SK-N-SH (cell line): ENCODE results near the gene PDE9A.

ENCODE experiments used
- CTCF ChIP-seq: fragments of 200-600 bp; sonication (generic); IDR thresholded peaks from 2 replicates; pipeline ENCODE4 v1.6.1; 2017; ENCODE audit warnings: antibody characterized with exemption, mild to moderate bottlenecking, moderate library complexity
- EZH2phosphoT487 ChIP-seq: fragments of 200-600 bp; sonication (generic); IDR thresholded peaks from 2 replicates; pipeline ENCODE4 v1.6.1; 2017; ENCODE audit warnings: low read depth, mixed run types, mild to moderate bottlenecking, antibody characterized with exemption, moderate library complexity, borderline replicate concordance
- TCF12 ChIP-seq: IDR thresholded peaks from 2 replicates; pipeline ENCODE4 v1.4.0; 2012
- USF1 ChIP-seq: IDR thresholded peaks from 2 replicates; pipeline ENCODE4 v1.4.0; 2012; ENCODE audit warnings: low read depth, borderline replicate concordance
- YY1 ChIP-seq: IDR thresholded peaks from 2 replicates; pipeline ENCODE4 v1.4.0; 2012; ENCODE audit warnings: low read depth, mild to moderate bottlenecking

- TF ChIP-seq CTCF (no peak), USF1 (no peak), TCF12 (no peak), EZH2phosphoT487 (no peak), YY1 (no peak)
Measured at GRCh38 chr21:42768324-42769121, 115.1 kb downstream of the PDE9A start.
